HG03565 (cell line): ENCODE measurements around the gene FAM90A1.
"Not testable (repeated sequence)": the region's sequence is repeated elsewhere in the genome, so short reads cannot be mapped to it uniquely, and the experiment has no call there.

Experiments
- ATAC-seq: cut with Tn5 transposase; IDR thresholded peaks from one replicate; pipeline ENCODE4 v1.9.1; 2021; ENCODE audit warnings: mild to moderate bottlenecking, moderate library complexity; ENCODE audit not compliant: unreplicated experiment

Gene FAM90A1

DNA sequence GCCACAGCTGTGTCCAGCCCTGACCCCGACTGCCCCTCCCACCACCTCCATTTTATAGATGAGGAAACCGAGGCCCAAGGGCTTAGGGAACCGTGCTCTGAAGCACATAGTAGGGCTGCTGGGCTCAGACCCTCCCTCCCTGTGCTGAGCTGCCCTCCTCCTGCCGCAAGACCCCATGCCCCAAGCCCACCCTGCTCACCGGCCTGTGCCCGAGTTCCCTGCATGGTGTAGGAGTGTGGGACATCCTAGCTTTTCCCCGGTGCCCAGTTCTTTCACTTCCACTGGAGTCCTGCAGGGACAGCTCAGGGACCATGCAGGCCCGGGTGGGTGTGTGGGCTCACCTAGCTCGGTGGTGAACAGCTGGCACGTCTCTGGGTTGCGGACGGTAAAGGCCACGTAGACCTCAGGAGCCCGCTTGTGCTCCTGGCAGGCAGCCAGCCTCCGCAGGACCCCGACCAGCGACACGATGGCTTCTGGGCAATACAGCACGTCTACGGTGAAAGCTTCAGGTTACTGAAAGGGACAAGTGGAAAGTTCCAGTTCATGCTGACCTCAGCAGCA lies 6.6 kb upstream of the FAM90A1 start:
- not testable (repeated sequence) for ATAC-seq

DNA sequence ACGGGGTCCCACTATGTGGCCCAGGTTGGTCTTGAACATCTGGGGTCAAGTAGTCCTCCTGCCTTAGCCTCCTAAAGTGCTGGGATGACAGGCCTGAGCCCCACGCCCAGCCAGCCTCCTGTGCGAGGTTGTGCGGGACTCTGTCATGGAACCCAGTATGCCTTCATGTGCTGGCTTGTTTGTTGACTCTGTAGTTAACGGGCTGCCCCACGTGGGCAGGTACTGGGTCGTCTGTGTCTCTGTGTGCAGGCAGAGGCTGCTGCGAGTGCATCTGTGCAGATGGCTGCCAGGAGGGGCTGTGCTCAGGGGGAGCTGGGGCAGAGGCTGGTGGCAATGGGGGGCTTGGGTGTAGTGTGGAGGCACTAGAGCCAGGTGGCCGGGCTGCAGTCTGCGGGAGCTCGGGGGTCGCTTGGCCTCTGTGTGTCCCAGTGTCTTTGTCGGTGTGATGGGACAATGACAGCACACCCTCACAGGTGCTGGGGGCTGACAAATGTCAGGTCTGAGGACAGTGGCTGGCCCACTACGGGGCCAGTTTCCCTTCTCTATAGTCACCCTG lies 6.0 kb upstream of the FAM90A1 start:
- ATAC-seq: not testable (repeated sequence)

DNA sequence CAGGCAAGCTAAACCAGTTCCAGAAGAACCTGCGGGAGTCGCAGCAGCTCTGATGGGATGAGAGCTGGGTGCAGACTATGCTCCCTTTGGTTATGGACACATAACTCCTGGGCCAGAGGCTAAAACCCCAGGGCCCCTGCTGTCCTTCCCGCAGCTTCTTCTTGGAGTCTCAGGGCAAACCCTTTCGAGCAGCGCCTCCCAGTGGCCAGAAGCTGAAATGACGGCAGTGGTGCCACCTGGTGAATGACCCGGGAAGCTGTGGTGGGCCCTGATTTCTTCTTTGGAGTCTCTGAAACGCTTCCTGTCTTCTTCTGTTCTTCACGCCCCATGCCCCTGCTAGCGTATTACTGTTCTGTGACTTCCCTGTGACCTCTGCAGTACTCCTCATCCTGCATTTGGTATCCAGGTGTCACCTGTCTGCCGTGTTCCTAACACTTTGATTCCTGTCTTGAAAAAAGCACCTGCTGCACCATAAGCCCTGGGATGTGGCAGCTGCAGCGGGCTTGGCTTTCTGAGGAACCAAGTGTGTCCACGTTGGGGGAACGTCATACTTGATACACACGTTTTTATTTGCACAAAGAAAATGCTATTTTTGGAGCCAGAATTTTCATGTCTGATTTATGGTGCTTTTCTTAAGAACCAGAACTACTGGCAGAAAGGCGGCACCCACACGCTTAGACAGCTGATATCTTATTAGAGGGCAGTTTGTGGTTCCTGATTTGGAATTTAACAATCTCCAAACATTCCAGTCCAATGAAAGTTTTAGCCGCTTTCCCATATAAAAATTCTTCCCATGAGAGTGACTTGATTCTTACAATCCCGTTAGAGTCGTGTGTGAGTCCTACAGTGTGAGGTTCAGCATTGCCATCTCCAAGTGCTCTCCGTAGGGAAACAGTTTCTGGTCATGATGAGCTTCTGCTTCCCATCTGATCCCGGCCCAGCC lies 4.5 kb upstream of the FAM90A1 start:
- ATAC-seq: not testable (repeated sequence)

DNA sequence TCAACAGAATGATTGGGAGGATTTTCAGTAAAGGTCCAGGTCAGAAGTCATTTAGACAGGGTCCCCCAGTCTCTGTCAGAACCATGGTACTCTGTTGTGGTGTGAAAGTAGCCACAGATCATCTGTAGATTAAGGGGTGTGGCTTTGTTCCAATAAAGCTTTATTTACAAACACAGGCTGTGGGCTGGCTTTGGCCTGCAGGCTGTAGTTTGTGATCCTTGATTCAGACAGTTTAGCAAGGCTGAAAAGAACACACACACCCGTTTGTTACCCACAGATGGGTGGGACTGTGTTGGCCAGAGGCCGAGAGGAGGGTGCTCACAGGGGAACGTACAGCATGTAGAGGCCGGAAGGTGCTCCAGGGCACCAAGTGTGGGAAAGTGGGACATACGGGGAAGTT lies 3.6 kb upstream of the FAM90A1 start:
- ATAC-seq: not testable (repeated sequence)

DNA sequence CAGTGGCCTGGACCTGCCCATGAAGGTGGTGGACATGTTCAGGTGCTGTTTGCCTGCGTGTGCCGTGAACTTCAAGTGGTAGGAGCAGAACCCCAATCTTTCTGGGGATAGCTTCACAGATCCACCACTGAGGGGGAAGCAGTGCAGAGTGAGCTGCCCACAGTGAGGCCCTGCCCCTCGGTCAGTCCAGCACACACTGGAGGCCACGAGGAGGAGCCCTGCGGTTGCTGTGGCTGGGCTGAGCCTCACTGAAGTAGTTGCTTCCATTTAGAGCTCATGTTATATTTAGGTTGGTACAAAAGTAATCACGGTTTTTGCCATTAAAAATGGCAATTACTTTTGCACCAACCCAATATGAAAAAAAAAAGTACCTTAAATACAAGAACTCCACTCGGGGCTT lies 2.1 kb upstream of the FAM90A1 start:
- not testable (repeated sequence) for ATAC-seq

DNA sequence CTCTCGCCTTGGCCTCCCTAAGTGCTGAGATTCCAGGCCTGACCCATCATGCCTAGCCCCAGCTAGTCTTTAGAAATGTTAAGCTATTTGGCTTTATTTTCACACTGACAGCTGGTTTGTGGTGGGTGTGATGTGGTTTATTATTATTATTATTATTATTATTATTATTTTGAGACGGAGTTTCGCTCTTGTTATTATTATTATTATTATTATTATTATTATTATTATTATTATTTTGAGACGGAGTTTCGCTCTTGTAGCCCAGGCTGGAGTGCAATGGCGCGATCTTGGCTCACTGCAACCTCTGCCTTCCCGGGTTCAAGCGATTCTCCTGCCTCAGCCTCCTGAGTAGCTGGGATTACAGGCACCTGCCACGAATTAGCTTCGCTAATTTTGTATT lies 1.2 kb upstream of the FAM90A1 start:
- not testable (repeated sequence) for ATAC-seq

DNA sequence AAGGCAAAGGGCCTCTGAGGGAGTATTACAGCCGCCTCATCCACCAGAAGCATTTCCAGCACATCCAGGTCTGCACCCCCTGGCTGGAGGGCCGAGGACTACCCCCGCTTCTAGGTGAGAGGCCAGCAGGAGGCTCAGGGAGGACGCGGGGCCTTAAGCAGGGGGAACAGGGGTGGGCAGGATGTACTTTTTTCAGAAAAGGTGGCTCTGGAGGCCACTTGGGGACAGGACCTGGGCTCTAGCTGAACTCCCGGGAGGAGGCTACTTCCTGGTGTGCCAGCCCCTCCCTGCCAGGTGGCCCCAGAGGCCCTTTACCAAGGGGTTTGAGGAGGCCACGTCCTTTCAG lies 287 bp upstream of the FAM90A1 start:
- not testable (repeated sequence) for ATAC-seq

DNA sequence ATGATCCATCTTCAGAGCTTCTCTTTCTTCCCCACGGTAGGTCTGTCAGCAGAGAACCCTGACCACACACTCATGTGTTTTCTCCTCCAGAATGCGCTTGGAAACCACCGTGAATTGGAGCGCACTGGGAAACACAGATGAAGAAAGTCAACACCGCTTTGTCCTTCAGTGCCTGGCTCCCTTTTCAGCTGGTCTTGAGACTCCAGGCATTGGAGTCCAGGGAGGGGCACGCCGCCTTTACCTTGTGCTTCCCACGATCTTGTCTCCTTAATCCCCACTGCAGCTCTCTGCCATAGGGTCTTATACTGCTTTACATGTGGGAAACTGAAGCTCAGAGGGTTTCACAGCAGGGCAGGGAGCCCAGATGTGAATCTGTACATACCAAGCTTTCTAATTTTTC lies 1.1 kb downstream of the FAM90A1 start:
- no peak for ATAC-seq

DNA sequence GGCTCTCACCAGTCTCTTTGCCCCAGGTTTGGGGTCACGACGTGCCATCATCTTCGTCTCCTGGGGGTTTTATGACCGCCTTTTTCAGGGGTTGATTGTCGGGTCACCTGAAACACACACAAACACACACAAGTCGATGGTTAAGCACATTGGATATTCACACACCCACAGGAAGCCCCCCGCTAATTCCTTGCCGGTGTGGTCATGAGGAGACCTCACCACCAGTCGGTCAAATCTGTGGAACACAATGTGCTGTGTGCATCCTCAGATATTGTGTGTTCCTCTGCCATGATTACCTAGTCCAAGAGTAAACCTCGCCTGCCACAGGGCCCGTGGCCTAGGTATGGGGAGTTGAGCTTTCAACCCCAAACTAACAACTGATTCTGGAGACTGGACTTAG lies 2.6 kb downstream of the FAM90A1 start:
- not testable (repeated sequence) for ATAC-seq

DNA sequence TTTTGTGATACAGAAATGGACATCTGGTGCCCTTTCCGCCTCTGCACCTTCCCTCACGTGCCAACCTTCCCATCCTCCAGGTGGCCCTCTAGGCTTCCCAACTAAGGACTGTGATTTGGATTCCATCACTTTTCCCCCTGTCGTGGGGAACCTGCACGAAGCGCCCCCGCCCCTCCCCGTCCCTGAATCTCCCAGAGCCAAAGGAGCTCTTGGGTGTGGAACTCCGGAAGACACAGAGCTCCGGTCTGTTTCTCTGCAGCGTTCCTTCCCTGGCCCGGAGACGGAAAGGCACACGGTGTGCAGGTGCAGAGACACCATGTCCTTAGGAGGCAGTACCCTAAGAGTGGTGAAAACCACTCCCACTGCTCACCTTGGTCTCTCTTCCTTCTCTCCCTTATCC lies 3.8 kb downstream of the FAM90A1 start:
- ATAC-seq: not testable (repeated sequence)

DNA sequence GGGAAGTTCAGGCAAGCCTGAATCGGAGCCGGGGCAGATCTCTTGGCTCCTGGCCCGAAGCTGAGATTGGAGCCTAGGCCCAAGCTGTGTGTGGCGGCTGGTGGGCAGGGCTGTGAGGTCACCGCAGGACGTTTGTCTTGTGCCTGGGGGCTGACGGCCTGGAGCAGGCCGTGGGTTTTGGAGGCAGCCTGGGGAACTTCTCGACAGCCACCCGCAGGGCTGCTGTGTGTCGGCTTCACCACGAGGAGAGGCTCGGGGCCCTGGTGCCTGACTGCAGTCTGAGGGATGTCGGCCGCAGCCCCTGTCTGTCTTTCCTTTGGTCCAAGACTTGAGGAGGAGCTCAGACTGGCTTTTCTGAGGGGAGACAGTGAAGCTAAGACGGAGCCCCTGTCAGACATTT lies 5.1 kb downstream of the FAM90A1 start:
- not testable (repeated sequence) for ATAC-seq

DNA sequence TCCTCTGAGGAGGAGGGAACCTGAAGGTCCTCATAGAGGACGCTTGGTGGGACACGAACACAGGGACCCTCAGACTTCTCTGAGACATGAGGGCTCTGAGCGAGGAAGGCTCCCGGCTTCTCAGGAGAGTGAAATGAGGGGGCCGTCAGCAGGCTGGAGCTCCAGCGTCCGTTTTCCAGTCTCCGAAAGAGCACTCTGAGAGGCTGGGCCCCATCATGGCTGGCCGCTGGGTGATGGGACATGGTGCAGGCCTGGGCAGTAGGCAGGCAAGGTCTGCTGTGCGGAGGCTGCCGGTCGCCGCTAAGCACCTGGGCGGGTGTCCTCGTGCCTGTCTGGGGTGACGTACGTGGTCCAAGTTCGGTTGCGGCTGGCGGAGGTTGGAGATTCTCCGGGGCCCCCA lies 5.6 kb downstream of the FAM90A1 start:
- ATAC-seq: not testable (repeated sequence)

DNA sequence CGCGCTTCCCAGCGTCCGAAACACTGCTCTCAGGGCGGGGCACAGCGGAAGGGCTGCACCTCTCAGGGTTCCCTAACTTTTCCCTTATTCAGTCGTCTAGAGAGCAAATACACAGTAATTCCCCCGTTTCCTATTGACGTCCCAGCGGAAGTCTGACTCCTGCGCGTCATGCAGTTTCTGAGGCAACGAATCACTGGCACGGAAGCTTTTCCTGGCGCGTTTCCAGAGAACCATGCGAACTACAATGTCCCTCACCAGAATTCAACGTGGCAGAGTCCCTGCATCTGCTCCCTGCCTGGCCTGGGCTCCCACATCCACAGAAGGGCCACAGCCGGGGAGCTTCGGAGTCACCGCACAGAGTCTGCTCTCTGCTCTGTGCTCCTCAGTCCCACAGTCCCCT lies 6.0 kb downstream of the FAM90A1 start:
- ATAC-seq: not testable (repeated sequence)

DNA sequence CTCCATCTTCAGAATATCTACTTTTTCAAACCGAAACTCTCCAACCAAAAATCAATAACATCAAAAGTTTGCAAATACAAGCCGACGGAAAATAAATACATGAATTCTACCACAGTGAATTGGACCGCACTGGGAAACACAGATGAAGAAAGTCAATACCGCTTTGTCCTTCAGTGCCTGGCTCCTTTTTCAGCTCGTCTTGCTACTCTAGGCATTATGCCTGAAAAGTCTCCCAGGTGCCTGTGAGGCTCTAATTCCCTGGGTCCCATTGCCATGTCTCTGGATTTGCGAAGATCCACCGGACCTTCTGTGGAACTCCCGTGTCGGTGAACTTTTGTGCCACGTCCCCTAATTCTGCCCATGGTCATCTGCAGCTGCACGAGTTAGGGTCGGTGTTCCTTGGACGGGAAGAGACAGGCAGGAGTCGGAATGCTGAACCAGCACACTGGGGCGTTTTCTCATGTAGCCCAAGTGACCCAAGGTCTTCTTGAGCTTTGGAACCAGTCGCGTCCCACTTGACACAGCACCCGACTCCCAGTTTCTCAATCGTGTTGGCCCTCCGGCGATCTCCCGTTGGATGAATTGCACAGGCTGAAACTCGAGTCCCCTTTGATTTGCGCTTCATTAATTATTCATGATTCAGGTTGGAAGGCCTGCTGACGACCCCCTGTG lies 8.6 kb downstream of the FAM90A1 start:
- not testable (repeated sequence) for ATAC-seq

DNA sequence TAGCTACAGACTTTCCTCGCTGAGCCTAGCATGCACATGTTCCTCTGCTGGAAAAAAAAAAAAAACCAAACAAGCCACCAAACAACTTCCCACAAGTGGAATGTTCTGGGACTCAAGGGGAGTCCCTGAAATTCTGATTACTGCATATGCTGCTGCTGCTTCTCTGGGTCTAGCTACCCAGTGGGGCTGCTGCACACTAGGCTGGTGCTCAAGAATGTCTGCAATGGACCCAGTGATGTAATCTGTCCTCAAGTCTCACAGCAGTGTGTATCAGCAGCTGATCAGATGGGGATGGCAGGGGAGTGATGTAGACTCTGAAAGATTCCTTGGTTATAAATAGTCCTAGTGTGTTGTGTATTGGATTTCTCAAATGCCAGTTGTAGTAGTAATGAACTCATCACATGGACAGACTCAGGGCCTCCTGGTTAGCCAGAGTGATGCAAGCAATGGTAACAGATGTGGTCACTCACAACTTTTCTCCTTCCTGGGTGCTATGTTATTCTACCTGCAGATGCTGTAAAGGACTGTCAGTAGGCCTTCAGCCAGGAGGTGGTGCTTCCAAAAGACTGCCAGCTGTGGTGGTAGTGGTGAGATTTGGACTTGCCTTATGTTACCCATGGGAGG lies 29.6 kb downstream of the FAM90A1 start:
- not testable (repeated sequence) for ATAC-seq

DNA sequence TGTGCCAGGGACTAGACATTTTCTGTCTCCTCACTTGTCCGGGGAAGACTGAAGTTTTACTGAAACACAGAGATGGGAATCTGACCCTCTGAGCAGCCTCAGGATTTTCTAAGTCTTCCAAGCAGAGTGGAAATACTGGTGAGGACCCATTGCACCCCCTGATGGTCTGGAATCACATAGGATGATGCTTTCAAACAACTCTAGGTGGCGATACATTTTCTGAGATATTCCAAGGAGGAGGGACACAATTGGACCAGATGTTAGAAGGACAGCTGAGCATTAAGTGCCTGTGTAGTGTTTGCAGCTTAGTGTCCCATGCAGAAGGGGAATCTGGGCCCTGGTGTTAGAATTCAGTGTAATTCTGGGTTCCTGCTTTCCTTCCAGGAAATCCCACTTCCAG lies 39.3 kb downstream of the FAM90A1 start:
- not testable (repeated sequence) for ATAC-seq

DNA sequence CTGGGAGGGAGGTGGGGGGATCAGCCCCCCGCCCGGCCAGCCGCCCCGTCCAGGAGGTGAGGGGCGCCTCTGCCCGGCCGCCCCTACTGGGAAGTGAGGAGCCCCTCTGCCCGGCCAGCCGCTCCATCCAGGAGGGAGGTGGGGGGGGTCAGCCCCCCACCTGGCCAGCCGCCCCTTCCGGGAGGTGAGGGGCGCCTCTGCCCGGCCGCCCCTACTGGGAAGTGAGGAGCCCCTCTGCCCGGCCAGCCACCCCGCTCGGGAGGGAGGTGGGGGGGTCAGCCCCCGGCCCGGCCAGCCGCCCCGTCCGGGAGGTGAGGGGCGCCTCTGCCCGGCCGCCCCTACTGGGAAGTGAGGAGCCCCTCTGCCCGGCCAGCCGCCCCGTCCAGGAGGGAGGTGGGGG lies 43.2 kb downstream of the FAM90A1 start:
- ATAC-seq: not testable (repeated sequence)

DNA sequence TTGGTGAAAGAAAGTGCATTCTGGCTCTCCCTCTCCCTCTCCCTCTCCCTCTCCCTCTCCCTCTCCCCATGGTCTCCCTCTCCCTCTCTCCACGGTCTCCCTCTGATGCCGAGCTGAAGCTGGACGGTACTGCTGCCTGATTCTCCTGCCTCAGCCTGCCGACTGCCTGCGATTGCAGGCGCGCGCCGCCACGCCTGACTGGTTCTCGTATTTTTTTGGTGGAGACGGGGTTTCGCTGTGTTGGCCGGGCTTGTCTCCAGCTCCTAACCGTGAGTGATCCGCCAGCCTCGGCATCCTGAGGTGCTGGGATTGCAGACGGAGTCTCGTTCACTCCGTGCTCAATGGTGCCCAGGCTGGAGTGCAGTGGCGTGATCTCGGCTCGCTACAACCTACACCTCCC lies 44.1 kb downstream of the FAM90A1 start:
- not testable (repeated sequence) for ATAC-seq

DNA sequence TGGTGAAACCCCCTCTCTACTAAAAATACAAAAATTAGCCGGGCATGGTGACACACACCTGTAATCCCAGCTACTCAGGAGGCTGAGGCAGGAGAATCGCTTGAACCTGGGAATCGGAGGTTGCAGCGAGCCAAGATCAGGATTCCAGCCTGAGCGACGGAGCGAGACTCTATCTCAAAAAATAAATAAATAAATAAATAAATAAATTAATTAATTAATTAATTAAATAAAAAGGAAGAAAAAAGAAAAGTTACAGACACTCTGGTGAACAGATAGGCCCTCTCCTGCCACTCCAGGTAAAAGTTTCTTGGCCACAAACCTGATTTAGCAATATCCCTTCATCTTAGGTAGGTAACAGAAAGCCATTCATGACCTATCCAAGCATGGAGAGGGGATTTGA lies 44.5 kb downstream of the FAM90A1 start:
- ATAC-seq: not testable (repeated sequence)

DNA sequence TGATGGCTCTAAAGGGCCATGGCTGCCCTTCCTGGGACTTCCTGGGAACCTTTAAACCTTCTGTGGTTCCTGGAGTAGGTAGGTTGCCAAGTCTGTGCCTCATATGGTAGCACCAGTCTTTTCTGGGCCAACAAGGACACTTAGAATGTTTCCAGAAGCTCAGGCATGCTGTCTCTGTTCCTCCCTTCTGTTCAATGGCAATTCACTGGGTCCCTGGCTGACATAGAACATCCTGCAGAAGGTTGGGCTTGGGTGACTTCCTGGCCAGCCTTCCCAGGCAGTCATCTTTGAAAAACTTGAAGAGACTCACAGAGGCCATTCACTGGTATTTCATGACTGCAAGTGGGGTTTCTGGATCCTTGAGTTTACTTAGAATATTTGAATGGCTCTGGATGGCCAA lies 46.1 kb downstream of the FAM90A1 start:
- not testable (repeated sequence) for ATAC-seq

DNA sequence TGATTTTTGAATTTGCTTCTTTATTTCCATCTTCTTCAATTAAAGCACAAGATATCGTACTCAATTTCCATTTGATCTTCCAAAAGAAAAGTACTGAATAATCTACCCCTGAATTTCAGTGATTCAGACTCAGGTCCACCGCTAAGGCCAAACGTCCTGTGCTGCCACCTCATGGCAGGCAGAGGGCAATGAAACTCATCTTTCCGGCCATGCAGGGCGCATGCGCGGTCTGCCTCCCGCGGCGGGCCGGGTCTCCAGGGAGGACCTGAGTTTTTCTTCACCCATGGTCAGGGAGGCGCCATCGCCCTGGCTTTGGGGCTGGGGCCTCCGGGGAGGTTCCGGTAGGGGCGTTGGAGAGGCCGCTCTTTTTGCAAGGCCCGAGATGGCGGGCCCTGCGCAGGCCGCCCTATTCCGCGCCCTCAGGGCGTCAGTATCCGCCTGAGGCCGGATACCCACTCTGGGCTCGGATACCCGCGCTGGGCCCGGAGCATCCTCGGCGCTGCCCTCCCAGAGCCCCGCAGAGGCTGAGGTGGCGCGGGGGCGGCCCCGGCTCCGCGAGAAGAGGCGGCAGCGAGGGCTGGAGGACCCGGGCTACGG lies 47.3 kb downstream of the FAM90A1 start:
- not testable (repeated sequence) for ATAC-seq
